Type B pancreatic cell (in vitro differentiated cells): ENCODE data around the gene SEMA3D. TPM values are rescaled to one million over a fixed set of nuclear protein-coding genes. Genes with fewer than 3 reads are reported as not detected.

Experiments used
- DNase-seq: peaks from one replicate; pipeline ENCODE4 v3.0.0; 2021; ENCODE audit warnings: mixed read lengths; ENCODE audit not compliant: unreplicated experiment; ENCODE audit errors: extremely low spot score
- H3K27ac Mint-ChIP-seq: 2 replicates; pipeline ENCODE4 v1.8.0; 2021; ENCODE audit warnings: mild to moderate bottlenecking, mixed read lengths
- H3K27me3 Mint-ChIP-seq: 2 replicates; pipeline ENCODE4 v1.8.0; 2021; ENCODE audit warnings: mixed read lengths
- H3K36me3 Mint-ChIP-seq: 2 replicates; pipeline ENCODE4 v1.8.0; 2021; ENCODE audit warnings: mixed read lengths
- H3K4me1 Mint-ChIP-seq: one replicate; pipeline ENCODE4 v1.8.0; 2021; ENCODE audit warnings: mixed read lengths; ENCODE audit not compliant: unreplicated experiment
- H3K4me3 Mint-ChIP-seq: 2 replicates; pipeline ENCODE4 v1.8.0; 2021; ENCODE audit warnings: mild to moderate bottlenecking, mixed read lengths
- H3K9me3 Mint-ChIP-seq: 2 replicates; pipeline ENCODE4 v1.8.0; 2021; ENCODE audit warnings: mixed read lengths
- total RNA-seq: library from RNA; stranded (reverse); gene quantifications from 2 replicates; pipeline ENCODE4 v1.2.1, GENCODE V29; 2021; ENCODE audit warnings: low replicate concordance
- TF ChIP-seq, protein P1 (sequence below): fragments of 200-600 bp; sonication (generic); conservative IDR thresholded peaks from 2 replicates; pipeline ENCODE4 v1.5.0; 2021; ENCODE audit warnings: antibody characterized with exemption, mild to moderate bottlenecking

Gene SEMA3D
- total RNA-seq, 1 donor from 2014 or later: 52.9 TPM

DNA sequence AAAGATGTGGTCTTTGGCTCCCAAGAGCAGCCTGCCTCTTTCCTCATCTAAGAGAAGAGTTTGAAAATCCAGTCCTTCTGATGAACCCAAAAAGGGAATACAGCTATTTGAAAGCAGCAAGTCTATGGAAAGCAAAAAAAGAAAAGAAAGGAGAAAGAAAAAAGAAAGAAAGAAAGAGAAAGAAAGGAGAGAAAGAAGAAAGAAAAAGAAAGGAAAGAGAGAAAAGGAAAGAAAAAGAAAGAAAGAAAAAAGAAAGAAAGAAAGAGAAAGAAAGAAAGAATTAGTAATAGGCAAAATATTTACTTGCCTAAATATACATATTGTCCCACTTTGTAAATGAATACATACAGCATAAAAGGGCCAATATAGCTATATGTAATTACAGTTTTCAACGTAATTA is 89.0 kb downstream of the SEMA3D start:
- no peak for DNase-seq
- Mint-ChIP-seq H3K9me3 (no peaks in the 10 kb centered on the region), H3K36me3 (peaks cover 12% of the 10 kb centered on the region), H3K27ac (no peak overlapping the region), H3K4me1 (peaks cover 5% of the 10 kb centered on the region), H3K27me3 (no peaks in the 10 kb centered on the region), H3K4me3 (no peak overlapping the region)
- TF ChIP-seq, protein P1, sequence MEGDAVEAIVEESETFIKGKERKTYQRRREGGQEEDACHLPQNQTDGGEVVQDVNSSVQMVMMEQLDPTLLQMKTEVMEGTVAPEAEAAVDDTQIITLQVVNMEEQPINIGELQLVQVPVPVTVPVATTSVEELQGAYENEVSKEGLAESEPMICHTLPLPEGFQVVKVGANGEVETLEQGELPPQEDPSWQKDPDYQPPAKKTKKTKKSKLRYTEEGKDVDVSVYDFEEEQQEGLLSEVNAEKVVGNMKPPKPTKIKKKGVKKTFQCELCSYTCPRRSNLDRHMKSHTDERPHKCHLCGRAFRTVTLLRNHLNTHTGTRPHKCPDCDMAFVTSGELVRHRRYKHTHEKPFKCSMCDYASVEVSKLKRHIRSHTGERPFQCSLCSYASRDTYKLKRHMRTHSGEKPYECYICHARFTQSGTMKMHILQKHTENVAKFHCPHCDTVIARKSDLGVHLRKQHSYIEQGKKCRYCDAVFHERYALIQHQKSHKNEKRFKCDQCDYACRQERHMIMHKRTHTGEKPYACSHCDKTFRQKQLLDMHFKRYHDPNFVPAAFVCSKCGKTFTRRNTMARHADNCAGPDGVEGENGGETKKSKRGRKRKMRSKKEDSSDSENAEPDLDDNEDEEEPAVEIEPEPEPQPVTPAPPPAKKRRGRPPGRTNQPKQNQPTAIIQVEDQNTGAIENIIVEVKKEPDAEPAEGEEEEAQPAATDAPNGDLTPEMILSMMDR: no peak

DNA sequence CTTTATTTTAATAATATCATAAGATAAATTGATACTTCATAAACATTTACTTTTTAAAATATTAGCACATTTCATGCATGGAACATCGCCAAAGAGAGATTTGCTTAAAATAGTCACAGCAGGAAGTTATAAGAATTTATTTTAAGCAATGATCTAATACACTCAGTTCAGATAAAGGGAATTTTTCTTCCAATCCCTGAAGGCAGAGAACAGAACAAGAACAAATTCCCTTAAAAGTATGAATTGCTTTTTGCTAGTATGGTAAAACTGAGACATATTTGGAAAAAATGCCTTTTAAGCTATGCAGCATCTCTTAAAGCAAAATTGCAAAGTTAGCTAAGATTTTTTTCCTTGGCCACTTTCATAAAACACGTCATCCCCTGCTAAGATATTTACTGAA is 91.0 kb downstream of the SEMA3D start:
- no peaks in the 10 kb centered on the region for H3K4me1 Mint-ChIP-seq
- H3K9me3 Mint-ChIP-seq: no peaks in the 10 kb centered on the region
- H3K4me3 Mint-ChIP-seq: no peak overlapping the region
- no peak overlapping the region for H3K27ac Mint-ChIP-seq
- TF ChIP-seq, protein P1: no peak
- no peaks in the 10 kb centered on the region for H3K27me3 Mint-ChIP-seq
- peaks cover 9% of the 10 kb centered on the region for H3K36me3 Mint-ChIP-seq
- DNase-seq: no peak

DNA sequence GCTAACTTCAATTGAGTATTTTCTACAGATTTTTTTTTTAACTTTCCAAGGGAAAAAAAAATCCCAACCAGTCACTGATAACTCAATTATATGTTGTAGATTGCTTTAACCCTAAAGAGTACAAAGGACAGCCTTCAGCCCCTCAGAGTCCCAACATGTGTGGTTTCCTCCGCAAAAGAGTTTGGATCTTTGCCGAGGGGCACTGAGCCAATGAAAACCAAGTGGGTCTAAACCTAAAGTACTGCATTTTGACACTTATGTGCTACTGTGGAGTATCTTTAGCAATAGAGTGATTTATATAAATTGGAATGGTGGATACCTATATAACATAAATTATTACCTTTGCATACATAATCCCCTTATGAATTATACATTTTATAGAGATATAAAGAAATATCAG is 91.5 kb downstream of the SEMA3D start:
- TF ChIP-seq, protein P1: no peak
- no peak overlapping the region for H3K27ac Mint-ChIP-seq
- no peak for DNase-seq
- H3K36me3 Mint-ChIP-seq: peaks cover 9% of the 10 kb centered on the region
- no peaks in the 10 kb centered on the region for H3K4me1 Mint-ChIP-seq
- no peaks in the 10 kb centered on the region for H3K27me3 Mint-ChIP-seq
- no peaks in the 10 kb centered on the region for H3K9me3 Mint-ChIP-seq
- no peak overlapping the region for H3K4me3 Mint-ChIP-seq

DNA sequence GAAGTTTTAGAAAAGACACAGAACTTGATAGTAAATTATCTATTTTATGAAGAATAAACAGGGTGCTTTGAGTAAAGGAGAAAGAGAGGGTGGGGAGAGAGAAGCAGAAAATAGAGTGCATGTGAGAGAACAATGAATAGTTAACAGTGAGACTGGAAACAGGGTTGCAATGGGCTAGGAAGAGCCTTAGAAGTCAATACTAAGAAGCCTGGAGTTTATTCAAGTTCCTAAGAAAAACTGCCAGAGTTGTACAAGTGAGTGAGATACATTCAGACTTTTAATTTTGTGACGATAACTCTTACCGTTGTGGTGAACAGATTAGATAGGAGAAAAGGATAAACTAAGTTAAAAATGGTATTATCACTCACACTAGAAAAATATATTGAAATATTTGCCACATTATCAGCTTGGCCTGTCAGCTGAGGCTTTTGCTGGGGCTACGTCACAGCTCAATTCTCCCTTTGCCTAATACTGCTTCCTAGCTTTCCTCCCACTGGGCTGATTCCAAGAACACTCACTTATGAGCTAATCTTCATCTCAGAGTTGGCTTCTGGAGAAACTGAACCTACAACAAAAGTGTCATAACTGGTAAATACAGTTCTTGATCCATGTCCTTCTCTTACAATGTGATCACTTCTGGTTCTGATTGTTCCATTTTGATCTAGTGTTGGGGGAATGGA is 92.7 kb downstream of the SEMA3D start:
- no peaks in the 10 kb centered on the region for H3K27me3 Mint-ChIP-seq
- H3K27ac Mint-ChIP-seq: no peak overlapping the region
- DNase-seq: no peak
- TF ChIP-seq, protein P1: no peak
- peaks cover 4% of the 10 kb centered on the region for H3K4me1 Mint-ChIP-seq
- H3K4me3 Mint-ChIP-seq: no peak overlapping the region
- no peaks in the 10 kb centered on the region for H3K9me3 Mint-ChIP-seq
- H3K36me3 Mint-ChIP-seq: peaks cover 9% of the 10 kb centered on the region

DNA sequence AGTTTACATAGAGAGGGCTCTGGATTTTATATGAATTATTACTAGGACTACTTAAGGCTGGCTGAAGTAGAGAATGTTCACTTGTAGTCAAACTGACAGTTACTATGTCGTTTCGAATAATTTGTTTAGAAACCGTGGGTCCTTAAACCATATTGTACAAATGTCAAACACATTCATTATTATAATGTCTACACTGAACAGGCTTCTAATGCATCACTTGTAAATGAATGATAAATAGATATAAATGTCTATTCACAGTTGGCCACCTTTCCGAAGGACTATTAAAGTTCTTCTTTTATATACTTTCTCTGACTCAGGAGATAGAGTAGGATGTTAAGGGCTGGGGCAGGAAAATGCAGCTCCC is 95.3 kb downstream of the SEMA3D start:
- H3K27ac Mint-ChIP-seq: no peak overlapping the region
- H3K27me3 Mint-ChIP-seq: no peaks in the 10 kb centered on the region
- no peak overlapping the region for H3K4me3 Mint-ChIP-seq
- DNase-seq: no peak
- H3K4me1 Mint-ChIP-seq: peaks cover 4% of the 10 kb centered on the region
- H3K36me3 Mint-ChIP-seq: peaks cover 10% of the 10 kb centered on the region
- H3K9me3 Mint-ChIP-seq: no peaks in the 10 kb centered on the region
- TF ChIP-seq, protein P1: no peak
